ENCODE data around the gene HMGB1. TPM values are rescaled to one million over a fixed set of nuclear protein-coding genes. Genes with fewer than 3 reads are reported as not detected.
"Not testable (repeated sequence)": the region's sequence is repeated elsewhere in the genome, so short reads cannot be mapped to it uniquely, and the experiment has no call there.

Gene HMGB1
- total RNA-seq, 4 donors from 2014 or later = 212 to 327 (median 271) TPM

DNA sequence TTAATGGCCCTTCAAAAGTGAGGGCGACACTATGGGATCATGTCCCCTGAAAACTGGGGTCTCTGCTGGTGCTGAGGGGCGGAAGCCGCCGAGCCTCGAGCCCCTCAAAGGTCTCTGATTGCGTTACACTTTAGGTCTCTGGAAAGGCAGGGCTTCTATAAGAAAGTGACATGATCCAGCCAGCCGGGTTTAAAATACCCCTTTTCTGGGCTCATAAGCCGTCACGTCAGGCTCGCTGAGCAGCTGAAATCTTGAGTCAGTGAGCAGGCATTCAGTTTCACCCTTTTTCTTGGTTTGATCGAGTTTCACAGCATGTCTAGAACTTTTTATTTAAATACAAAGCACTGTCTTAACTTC is 600 bp upstream of the HMGB1 start:
- H3K4me3 ChIP-seq = peak overlapping the region; percentile 80
- H3K36me3 ChIP-seq = peaks cover 17% of the 10 kb centered on the region
- no peaks in the 10 kb centered on the region for H3K9me3 ChIP-seq
- H3K27me3 ChIP-seq = no peaks in the 10 kb centered on the region
- no peak for TF ChIP-seq CTCF (IDR thresholded peaks at IDR 0.05)
- no peak for TF ChIP-seq POLR2AphosphoS5 (IDR thresholded peaks at IDR 0.05)
- TF ChIP-seq POLR2A (IDR thresholded peaks at IDR 0.05) = no peak
- no peak for TF ChIP-seq EP300 (IDR thresholded peaks at IDR 0.05)
- 2% methylated on average over 10 of the region's 11 CpGs for WGBS
- no peak overlapping the region for H3K27ac ChIP-seq
- no peak for DNase-seq (ENCODE audit: low spot score in 2 of 2)
- H3K4me1 ChIP-seq = peaks cover 35% of the 10 kb centered on the region

- TF ChIP-seq POLR2AphosphoS5 (IDR thresholded peaks at IDR 0.05) = no peak
- no peak for TF ChIP-seq CTCF (IDR thresholded peaks at IDR 0.05)
- no peak for TF ChIP-seq EP300 (IDR thresholded peaks at IDR 0.05)
- no peak for TF ChIP-seq POLR2A (IDR thresholded peaks at IDR 0.05)
- Histone ChIP-seq H3K4me1 (peaks cover 35% of the 10 kb centered on the region), H3K4me3 (peak overlapping the region; percentile 80), H3K27ac (peak overlapping the region; percentile 100), H3K36me3 (peaks cover 18% of the 10 kb centered on the region), H3K9me3 (no peaks in the 10 kb centered on the region), H3K27me3 (no peaks in the 10 kb centered on the region)
- no peak for DNase-seq (ENCODE audit: low spot score in 2 of 2)
- 1% methylated on average over 15 of the region's 41 CpGs for WGBS
Observed at GRCh38 chr13:30465343-30465592, 468 bp downstream of the HMGB1 start.

- Histone ChIP-seq H3K36me3 (peaks cover 18% of the 10 kb centered on the region), H3K9me3 (no peaks in the 10 kb centered on the region), H3K4me1 (peaks cover 35% of the 10 kb centered on the region), H3K4me3 (peak overlapping the region; percentile 80), H3K27ac (peak overlapping the region; percentile 100), H3K27me3 (no peaks in the 10 kb centered on the region)
- peak; percentile 85 to 89 for DNase-seq (ENCODE audit: low spot score in 2 of 2)
- TF ChIP-seq POLR2AphosphoS5 (IDR thresholded peaks at IDR 0.05) = no peak
- TF ChIP-seq POLR2A (IDR thresholded peaks at IDR 0.05) = no peak
- TF ChIP-seq EP300 (IDR thresholded peaks at IDR 0.05) = no peak
- TF ChIP-seq CTCF (IDR thresholded peaks at IDR 0.05) = peak in 1 of 2 donors; percentile 7
- WGBS = 2% methylated on average over 9 of the region's 136 CpGs
Observed at GRCh38 chr13:30464496-30465342, 1.0 kb downstream of the HMGB1 start.

DNA sequence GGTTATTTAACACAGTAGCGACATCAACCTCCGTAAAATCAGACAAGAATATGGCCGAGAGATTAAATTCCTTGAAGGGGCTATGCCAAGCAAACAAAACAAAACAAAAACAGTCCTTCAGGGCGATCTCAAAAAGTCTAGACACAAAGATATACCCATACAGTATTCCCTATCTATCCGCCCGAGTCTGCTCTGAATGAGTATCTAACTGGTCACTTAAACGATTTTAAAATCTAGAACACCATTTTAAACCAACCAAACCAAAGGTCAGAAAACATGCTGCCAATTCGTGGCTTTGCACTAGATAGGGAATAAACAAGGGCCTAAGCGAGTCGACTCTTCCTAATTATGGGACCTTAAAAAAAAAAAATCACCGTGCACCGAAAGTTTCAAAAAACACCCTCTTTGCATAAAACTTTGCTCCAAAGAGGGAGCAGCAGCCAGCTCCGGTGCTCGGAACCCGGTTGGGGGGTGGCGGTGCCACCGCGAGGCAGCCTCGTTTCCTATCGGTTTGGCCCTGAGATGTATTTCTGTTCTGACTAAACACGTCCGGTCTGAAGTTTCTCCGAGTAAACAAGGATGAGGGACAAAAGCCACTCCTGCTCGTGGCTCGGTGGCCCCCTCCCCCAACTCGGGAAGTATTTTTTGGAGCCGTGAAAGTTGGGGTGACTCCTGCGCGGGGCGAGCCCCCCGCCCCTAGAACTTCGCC is 1.8 kb downstream of the HMGB1 start:
- Histone ChIP-seq H3K4me3 (peak overlapping the region; percentile 80), H3K4me1 (peaks cover 35% of the 10 kb centered on the region), H3K9me3 (no peaks in the 10 kb centered on the region), H3K36me3 (peaks cover 18% of the 10 kb centered on the region), H3K27ac (peak overlapping the region; percentile 100), H3K27me3 (no peaks in the 10 kb centered on the region)
- WGBS = under 1% methylated on average over 23 of the region's 32 CpGs
- TF ChIP-seq POLR2A (IDR thresholded peaks at IDR 0.05) = no peak
- TF ChIP-seq POLR2AphosphoS5 (IDR thresholded peaks at IDR 0.05) = peak in 2 of 3 donors; percentile 13 to 37
- DNase-seq (ENCODE audit: low spot score in 2 of 2) = peak in 1 of 2 donors; percentile 83

DNA sequence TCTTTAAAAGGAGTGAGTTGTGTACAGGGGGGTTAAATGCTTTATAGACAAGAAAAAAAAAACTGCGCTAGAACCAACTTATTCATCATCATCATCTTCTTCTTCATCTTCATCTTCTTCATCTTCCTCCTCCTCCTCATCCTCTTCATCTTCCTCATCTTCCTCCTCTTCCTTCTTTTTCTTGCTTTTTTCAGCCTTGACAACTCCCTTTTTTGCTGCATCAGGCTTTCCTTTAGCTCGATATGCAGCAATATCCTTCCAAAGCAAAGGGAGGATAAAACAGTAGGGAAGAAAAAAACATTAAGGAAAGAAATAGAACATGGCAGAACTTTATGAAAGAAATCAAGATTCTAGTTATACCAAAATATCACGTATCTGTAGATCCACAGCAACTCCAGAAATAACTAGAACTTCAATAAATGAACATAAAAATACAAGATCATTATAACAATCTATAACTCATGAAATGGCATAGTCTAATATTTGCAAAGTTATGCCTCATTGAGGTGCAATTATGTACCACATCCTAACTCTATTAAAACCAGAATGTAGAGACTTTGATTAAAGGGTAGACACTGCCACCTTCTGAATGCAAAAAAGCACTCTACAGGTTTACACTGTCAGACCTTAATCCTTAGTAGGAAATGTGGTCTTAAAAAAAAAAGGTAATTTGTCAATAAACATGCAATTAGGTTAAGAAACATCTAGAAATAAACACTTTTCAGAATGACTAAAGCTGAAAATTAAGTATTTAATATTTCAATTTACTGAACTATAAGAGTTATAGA is 4.3 kb downstream of the HMGB1 start:
- not testable (repeated sequence) for H3K27ac ChIP-seq; H3K9me3 ChIP-seq; H3K27me3 ChIP-seq; DNase-seq (ENCODE audit: low spot score in 2 of 2); H3K4me3 ChIP-seq
- peaks cover 18% of the 10 kb centered on the region for H3K36me3 ChIP-seq
- WGBS = 68% methylated on average over 3 of the region's 3 CpGs
- peaks cover 31% of the 10 kb centered on the region for H3K4me1 ChIP-seq
- peak; percentile 12 to 29 for TF ChIP-seq CTCF (IDR thresholded peaks at IDR 0.05)

Data from suprapubic skin (tissue), 4 donors.